GM12878 (cell line): ENCODE data around the gene NCL. TPM values are rescaled to one million over a fixed set of nuclear protein-coding genes. Genes with fewer than 3 reads are reported as not detected.

ENCODE experiments used
- ATAC-seq: fragments of 200-7000 bp; cut with Tn5 transposase; 3 replicates; pipeline ENCODE4 v1.9.1; 2020; ENCODE audit warnings: mild to moderate bottlenecking, moderate library complexity
- BruUV-seq: library from RNA; stranded (reverse); fragments of 400-500 nt; replicated peaks from 2 replicates; lab custom pipeline; 2021; lab: Mats Ljungman, UMichigan
- CTCF ChIA-PET: fragments of 300-600 bp; sonication (Branson Sonifier 250); formaldehyde crosslinking; extraction: SDS; loops from one replicate; lab custom pipeline; 2021; ENCODE audit warnings: inconsistent platforms; lab: Yijun Ruan, JAX
- POLR2A ChIA-PET: fragments of 350-600 bp; formaldehyde crosslinking; extraction: SDS; loops from one replicate; lab custom pipeline; 2021; ENCODE audit warnings: inconsistent platforms; lab: Charles Lee
- RAD21 ChIA-PET: fragments of 300-600 bp; sonication (Branson Sonifier 250); formaldehyde crosslinking; loops from one replicate; lab custom pipeline; 2023; ENCODE audit warnings: antibody characterized with exemption; ENCODE audit not compliant: unreplicated experiment; lab: Charles Lee
- SMC1A ChIA-PET: fragments of 300-600 bp; sonication (Branson Sonifier 250); formaldehyde crosslinking; loops from one replicate; lab custom pipeline; 2023; ENCODE audit not compliant: unreplicated experiment, uncharacterized antibody; lab: Charles Lee
- DNase-seq: peaks from one replicate; pipeline ENCODE4 v3.0.0-alpha.2; 2011; ENCODE audit warnings: low read depth, low spot score
- FAIRE-seq: peaks from 3 replicates; lab custom pipeline; 2011; peaks lifted over from hg19 to GRCh38; lab: Jason Lieb, UNC
- H2AFZ ChIP-seq: 2 replicates; pipeline ENCODE4 v1.6.0; 2011; ENCODE audit warnings: low read depth, low read length, control low read depth; ENCODE audit not compliant: control insufficient read depth
- H3K27ac ChIP-seq: 2 replicates; pipeline ENCODE4 v1.5.1; 2011; ENCODE audit warnings: control low read depth; ENCODE audit not compliant: control insufficient read depth, insufficient read depth
- H3K27me3 ChIP-seq, 2 experiments: replicated peaks in 1 of 2; 2 replicates each; pipeline versions ENCODE4 v1.6.0 to v1.6.1; 2011; ENCODE audit warnings: low read length in 1 of 2; ENCODE audit not compliant: control insufficient read depth in 2 of 2, insufficient read depth in 2 of 2
- H3K36me3 ChIP-seq, 2 experiments: 2 replicates each; pipeline ENCODE4 v1.5.1; 2011; ENCODE audit warnings: low read length in 1 of 2; ENCODE audit not compliant: control insufficient read depth in 2 of 2, insufficient read depth in 2 of 2
- H3K4me1 ChIP-seq: 2 replicates; pipeline ENCODE4 v1.6.1; 2011; ENCODE audit warnings: mild to moderate bottlenecking, low read length, moderate library complexity, mixed read lengths; ENCODE audit not compliant: control insufficient read depth, insufficient read depth
- H3K4me2 ChIP-seq: 2 replicates; pipeline ENCODE4 v1.6.0; 2011; ENCODE audit warnings: control low read depth; ENCODE audit not compliant: control insufficient read depth, insufficient read depth
- H3K4me3 ChIP-seq: fragments of 200-600 bp; sonication (generic); 2 replicates; pipeline ENCODE4 v1.5.1; 2016
- H3K79me2 ChIP-seq: 2 replicates; pipeline ENCODE4 v1.6.0; 2011; ENCODE audit warnings: low read length; ENCODE audit not compliant: control insufficient read depth, insufficient read depth
- H3K9ac ChIP-seq: 2 replicates; pipeline ENCODE4 v1.8.0; 2011; ENCODE audit warnings: low read length, control low read depth, mixed read lengths; ENCODE audit not compliant: control insufficient read depth, insufficient read depth
- H3K9me3 ChIP-seq: replicated peaks from 3 replicates; pipeline ENCODE4 v1.5.1; 2011; ENCODE audit warnings: mild to moderate bottlenecking, low read length; ENCODE audit not compliant: control insufficient read depth, insufficient read depth
- H4K20me1 ChIP-seq: 2 replicates; pipeline ENCODE4 v1.6.0; 2011; ENCODE audit not compliant: control insufficient read depth, insufficient read depth
- ATF7 ChIP-seq: fragments of 450-650 bp; IDR thresholded peaks from 2 replicates; pipeline ENCODE4 v1.6.1; 2016; ENCODE audit warnings: low read depth, mild to moderate bottlenecking
- FOS ChIP-seq: IDR thresholded peaks from 3 replicates; pipeline ENCODE4 v1.6.1; 2011; ENCODE audit warnings: borderline replicate concordance; ENCODE audit not compliant: insufficient read length; ENCODE audit errors: extremely low read depth
- HDAC6 ChIP-seq: fragments of 200-600 bp; sonication (generic); IDR thresholded peaks from one replicate; pipeline ENCODE4 v1.8.0; 2017; ENCODE audit warnings: antibody characterized with exemption; ENCODE audit not compliant: unreplicated experiment
- LARP7 ChIP-seq: fragments of 450-650 bp; IDR thresholded peaks from 2 replicates; pipeline ENCODE4 v1.6.1; 2017; ENCODE audit warnings: mild to moderate bottlenecking
- MTA2 ChIP-seq: fragments of 450-650 bp; IDR thresholded peaks from 2 replicates; pipeline ENCODE4 v1.6.1; 2016; ENCODE audit warnings: low read depth, mild to moderate bottlenecking, moderate library complexity
- MTA3 ChIP-seq: IDR thresholded peaks from 2 replicates; pipeline ENCODE4 v1.6.1; 2012; ENCODE audit warnings: low read length, inconsistent platforms, borderline replicate concordance
- NR2C2 ChIP-seq: IDR thresholded peaks from 2 replicates; pipeline ENCODE4 v1.6.1; 2011; ENCODE audit warnings: borderline replicate concordance, low read depth; ENCODE audit not compliant: control insufficient read depth, insufficient read length
- POLR2A ChIP-seq: IDR thresholded peaks from 2 replicates; pipeline ENCODE4 v1.6.1; 2011; ENCODE audit warnings: low read depth, mild to moderate bottlenecking, low read length
- RUNX3 ChIP-seq: IDR thresholded peaks from 2 replicates; pipeline ENCODE4 v1.6.1; 2012; ENCODE audit warnings: low read length, inconsistent platforms
- SREBF2 ChIP-seq: IDR thresholded peaks from 2 replicates; pipeline ENCODE4 v1.6.1; 2012; ENCODE audit warnings: mild to moderate bottlenecking, low read length
- STAT1 ChIP-seq: fragments of 450-650 bp; conservative IDR thresholded peaks from 2 replicates; pipeline ENCODE4 v1.6.1; 2014; ENCODE audit warnings: antibody characterized with exemption, mild to moderate bottlenecking
- TARDBP ChIP-seq: IDR thresholded peaks from 2 replicates; pipeline ENCODE4 v1.6.1; 2016; ENCODE audit warnings: borderline replicate concordance
- WRNIP1 ChIP-seq: IDR thresholded peaks from 2 replicates; pipeline ENCODE4 v1.6.1; 2011; ENCODE audit warnings: low read depth, low read length, improper control_type of control experiment, borderline replicate concordance
- ZSCAN29 ChIP-seq: fragments of 450-650 bp; IDR thresholded peaks from 2 replicates; pipeline ENCODE4 v1.6.1; 2017; ENCODE audit warnings: mild to moderate bottlenecking, moderate library complexity
- WGBS: methylation state at CpG from one replicate; pipeline ENCODE4 v1.1.6; 2016; ENCODE audit warnings: low lambda C conversion rate; ENCODE audit not compliant: insufficient replicate concordance, insufficient coverage; ENCODE audit errors: missing lambda C conversion rate; 5-methylcytosine and 5-hydroxymethylcytosine counted together
- in situ Hi-C: fragments of 300-500 bp; cut with MboI; formaldehyde crosslinking; loops from 9 replicates; pipeline ENCODE4 v1.14.3; 2018; ENCODE audit warnings: mixed read lengths
- intact Hi-C: fragments of 100-400 bp; cut with micrococcal nuclease; formaldehyde crosslinking; loops from one replicate; pipeline ENCODE4 v1.14.2; 2022; ENCODE audit not compliant: unreplicated experiment
- polyA plus RNA-seq, 11 experiments: library from polyadenylated mRNA; depleted of rRNA in 4 of 11; unstranded in 6 of 11; stranded (reverse) in 5 of 11; fragments of >200 nt; fragmentation: Nextera tagmentation in 4 of 11; fragmentation: Illumina TruSeq in 1 of 11; extraction: Ambion mirVana in 4 of 11; extraction: Trizol in 1 of 11; gene quantifications; 1 replicate in 1 of 11; 2 replicates in 10 of 11; pipeline versions ENCODE4 v1.2.1 to v1.2.3, GENCODE V29; 2011 to 2016; ENCODE audit warnings: inconsistent platforms in 2 of 11, missing spikeins in 2 of 11, low read depth in 1 of 11
- total RNA-seq, 4 experiments: library from RNA; depleted of rRNA in 3 of 4; stranded (reverse); fragments of >200 nt in 3 of 4; fragmentation: Illumina TruSeq in 1 of 4; extraction: Trizol in 1 of 4; gene quantifications; 2 replicates each; pipeline versions ENCODE4 v1.2.1 to v1.2.3, GENCODE V29; 2013 to 2021
- TF ChIP-seq, protein P1 (sequence below): fragments of 450-650 bp; IDR thresholded peaks from 2 replicates; pipeline ENCODE4 v1.6.1; 2017; ENCODE audit warnings: mild to moderate bottlenecking, low read depth, inconsistent platforms; ENCODE audit not compliant: poor library complexity, severe bottlenecking
- TF ChIP-seq, protein P2 (sequence below): fragments of 450-650 bp; IDR thresholded peaks from 2 replicates; pipeline ENCODE4 v1.6.1; 2018; ENCODE audit warnings: mild to moderate bottlenecking, low read depth, moderate library complexity; ENCODE audit not compliant: partially characterized antibody
- TF ChIP-seq, protein P3 (sequence below): fragments of 450-650 bp; IDR thresholded peaks from 2 replicates; pipeline ENCODE4 v1.6.1; 2017; ENCODE audit warnings: mild to moderate bottlenecking

The NCL gene
- total and polyA plus RNA-seq, 10 of the 15 experiments (the other 5 are each of a cell fraction or from before 2014, with no cell fraction given) = 123 to 1,207 (median 529) TPM

DNA sequence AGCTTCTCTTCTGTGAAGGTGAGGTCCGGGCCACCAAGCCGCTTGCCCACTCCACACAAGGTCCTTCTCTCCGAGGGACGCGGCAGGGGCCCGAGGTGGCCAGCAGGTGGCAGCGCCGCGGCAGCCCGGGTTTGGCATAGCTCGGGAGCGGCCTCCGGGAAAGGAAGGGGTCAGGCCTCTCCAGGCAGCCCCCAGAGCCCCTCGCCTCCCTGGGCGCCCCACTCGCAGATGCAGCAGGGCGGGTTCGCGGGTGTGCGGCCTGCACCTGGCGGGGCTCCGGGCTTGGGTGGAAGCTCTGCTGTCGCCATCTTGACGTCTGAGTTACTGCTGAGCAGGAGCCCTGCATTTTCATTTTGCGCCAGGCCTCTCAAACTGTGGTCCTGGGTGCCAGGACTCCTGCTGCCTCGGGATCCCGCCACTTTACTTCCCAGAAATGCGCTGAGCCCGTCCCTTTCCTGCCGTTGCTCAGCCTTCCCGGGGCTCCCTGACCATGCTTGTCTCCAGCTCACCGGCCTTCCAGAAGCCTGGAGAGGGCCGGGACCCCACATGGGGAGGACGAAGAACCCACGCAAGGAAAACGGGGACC is 18.6 kb upstream of the NCL start (continued):
- TF ChIP-seq SREBF2 = no peak
- TF ChIP-seq, all 136 proteins: peak for 28

DNA sequence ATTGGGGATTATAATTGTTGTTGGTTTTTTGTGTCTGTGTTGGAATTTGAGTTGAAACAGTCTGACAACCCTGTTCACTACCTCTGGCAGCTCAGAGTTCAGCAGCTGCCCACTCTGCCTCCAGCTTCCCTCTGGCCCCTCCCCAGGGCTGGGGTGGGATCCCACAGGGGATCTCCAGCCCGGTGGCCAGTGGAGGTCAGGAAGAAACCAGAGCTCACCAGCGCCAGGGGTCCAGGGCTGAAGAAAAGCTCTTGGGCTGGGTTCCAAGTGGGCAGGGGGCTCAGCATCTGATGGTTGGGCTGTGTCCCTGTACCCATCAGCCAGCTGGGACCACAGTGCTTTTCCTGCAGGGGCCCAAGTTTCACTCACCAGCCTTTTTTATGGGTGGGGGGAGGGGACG is 16.5 kb upstream of the NCL start:
- ChIA-PET CTCF (interaction anchor here (0.8 to 6.8 kb wide), 23 partner anchors 10 to 377 kb away, joined by 3 to 98 read pairs (median 4); partner anchors contain the start of genes NCL, NMUR1 and PDE6D), SMC1A (interaction anchor here (0.7 to 3.3 kb wide), 7 partner anchors 9 to 121 kb away, joined by 3 to 17 read pairs (median 5); partner anchors contain the start of gene NCL), POLR2A (interaction anchor here (0.5 to 5.6 kb wide), 6 partner anchors 12 to 523 kb away, joined by 3 to 48 read pairs (median 4); partner anchors contain the start of gene NCL), RAD21 (interaction anchor here (1.4 to 3.6 kb wide), 3 partner anchors 13 to 76 kb away, joined by 5 to 23 read pairs (median 6); partner anchors contain the start of gene NCL)
- no TSS peak for BruUV-seq
- H3K4me3 ChIP-seq = no peak overlapping the region
- no peaks in the 10 kb centered on the region for H3K27me3 ChIP-seq
- H3K4me2 ChIP-seq = no peak overlapping the region
- FAIRE-seq (no peak), ATAC-seq (no peak), DNase-seq (no peak)
- no peaks in the 10 kb centered on the region for H3K9me3 ChIP-seq
- no peak overlapping the region for H3K27ac ChIP-seq
- H4K20me1 ChIP-seq = no peaks in the 10 kb centered on the region
- no peak overlapping the region for H3K9ac ChIP-seq
- intact Hi-C loops = no loop called here
- no peak overlapping the region for H2AFZ ChIP-seq
- H3K36me3 ChIP-seq = no peaks in the 10 kb centered on the region
- in situ Hi-C loops = no loop called here
- H3K79me2 ChIP-seq = peaks cover 13% of the 10 kb centered on the region
- peaks cover 15% of the 10 kb centered on the region for H3K4me1 ChIP-seq
- TF ChIP-seq RUNX3 = no peak
- no peak for TF ChIP-seq WRNIP1
- TF ChIP-seq MTA3 = no peak
- no peak for TF ChIP-seq STAT1
- no peak for TF ChIP-seq TARDBP
- no peak for TF ChIP-seq SREBF2
- TF ChIP-seq, protein P1, sequence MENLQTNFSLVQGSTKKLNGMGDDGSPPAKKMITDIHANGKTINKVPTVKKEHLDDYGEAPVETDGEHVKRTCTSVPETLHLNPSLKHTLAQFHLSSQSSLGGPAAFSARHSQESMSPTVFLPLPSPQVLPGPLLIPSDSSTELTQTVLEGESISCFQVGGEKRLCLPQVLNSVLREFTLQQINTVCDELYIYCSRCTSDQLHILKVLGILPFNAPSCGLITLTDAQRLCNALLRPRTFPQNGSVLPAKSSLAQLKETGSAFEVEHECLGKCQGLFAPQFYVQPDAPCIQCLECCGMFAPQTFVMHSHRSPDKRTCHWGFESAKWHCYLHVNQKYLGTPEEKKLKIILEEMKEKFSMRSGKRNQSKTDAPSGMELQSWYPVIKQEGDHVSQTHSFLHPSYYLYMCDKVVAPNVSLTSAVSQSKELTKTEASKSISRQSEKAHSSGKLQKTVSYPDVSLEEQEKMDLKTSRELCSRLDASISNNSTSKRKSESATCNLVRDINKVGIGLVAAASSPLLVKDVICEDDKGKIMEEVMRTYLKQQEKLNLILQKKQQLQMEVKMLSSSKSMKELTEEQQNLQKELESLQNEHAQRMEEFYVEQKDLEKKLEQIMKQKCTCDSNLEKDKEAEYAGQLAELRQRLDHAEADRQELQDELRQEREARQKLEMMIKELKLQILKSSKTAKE = no peak
- no peak for TF ChIP-seq POLR2A
- TF ChIP-seq ZSCAN29 = no peak
- TF ChIP-seq MTA2 = no peak
- no peak for TF ChIP-seq HDAC6
- TF ChIP-seq, protein P2, sequence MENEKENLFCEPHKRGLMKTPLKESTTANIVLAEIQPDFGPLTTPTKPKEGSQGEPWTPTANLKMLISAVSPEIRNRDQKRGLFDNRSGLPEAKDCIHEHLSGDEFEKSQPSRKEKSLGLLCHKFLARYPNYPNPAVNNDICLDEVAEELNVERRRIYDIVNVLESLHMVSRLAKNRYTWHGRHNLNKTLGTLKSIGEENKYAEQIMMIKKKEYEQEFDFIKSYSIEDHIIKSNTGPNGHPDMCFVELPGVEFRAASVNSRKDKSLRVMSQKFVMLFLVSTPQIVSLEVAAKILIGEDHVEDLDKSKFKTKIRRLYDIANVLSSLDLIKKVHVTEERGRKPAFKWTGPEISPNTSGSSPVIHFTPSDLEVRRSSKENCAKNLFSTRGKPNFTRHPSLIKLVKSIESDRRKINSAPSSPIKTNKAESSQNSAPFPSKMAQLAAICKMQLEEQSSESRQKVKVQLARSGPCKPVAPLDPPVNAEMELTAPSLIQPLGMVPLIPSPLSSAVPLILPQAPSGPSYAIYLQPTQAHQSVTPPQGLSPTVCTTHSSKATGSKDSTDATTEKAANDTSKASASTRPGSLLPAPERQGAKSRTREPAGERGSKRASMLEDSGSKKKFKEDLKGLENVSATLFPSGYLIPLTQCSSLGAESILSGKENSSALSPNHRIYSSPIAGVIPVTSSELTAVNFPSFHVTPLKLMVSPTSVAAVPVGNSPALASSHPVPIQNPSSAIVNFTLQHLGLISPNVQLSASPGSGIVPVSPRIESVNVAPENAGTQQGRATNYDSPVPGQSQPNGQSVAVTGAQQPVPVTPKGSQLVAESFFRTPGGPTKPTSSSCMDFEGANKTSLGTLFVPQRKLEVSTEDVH = no peak
- no peak for TF ChIP-seq LARP7
- no peak for TF ChIP-seq NR2C2
- no peak for TF ChIP-seq ATF7
- TF ChIP-seq FOS = no peak
- TF ChIP-seq, protein P3, sequence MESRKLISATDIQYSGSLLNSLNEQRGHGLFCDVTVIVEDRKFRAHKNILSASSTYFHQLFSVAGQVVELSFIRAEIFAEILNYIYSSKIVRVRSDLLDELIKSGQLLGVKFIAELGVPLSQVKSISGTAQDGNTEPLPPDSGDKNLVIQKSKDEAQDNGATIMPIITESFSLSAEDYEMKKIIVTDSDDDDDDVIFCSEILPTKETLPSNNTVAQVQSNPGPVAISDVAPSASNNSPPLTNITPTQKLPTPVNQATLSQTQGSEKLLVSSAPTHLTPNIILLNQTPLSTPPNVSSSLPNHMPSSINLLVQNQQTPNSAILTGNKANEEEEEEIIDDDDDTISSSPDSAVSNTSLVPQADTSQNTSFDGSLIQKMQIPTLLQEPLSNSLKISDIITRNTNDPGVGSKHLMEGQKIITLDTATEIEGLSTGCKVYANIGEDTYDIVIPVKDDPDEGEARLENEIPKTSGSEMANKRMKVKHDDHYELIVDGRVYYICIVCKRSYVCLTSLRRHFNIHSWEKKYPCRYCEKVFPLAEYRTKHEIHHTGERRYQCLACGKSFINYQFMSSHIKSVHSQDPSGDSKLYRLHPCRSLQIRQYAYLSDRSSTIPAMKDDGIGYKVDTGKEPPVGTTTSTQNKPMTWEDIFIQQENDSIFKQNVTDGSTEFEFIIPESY = no peak
- 71% methylated on average over 3 of the region's 3 CpGs for WGBS
